Smooth muscle cell (in vitro differentiated cells): ENCODE results near the gene TENT4A. TPM values are rescaled to one million over a fixed set of nuclear protein-coding genes. Genes with fewer than 3 reads are reported as not detected.

Experiments
- DNase-seq: peaks from one replicate; lab custom pipeline; 2025; ENCODE audit not compliant: unreplicated experiment; lab: John Stamatoyannopoulos, UW
- H2AFZ ChIP-seq: fragments of 200-600 bp; sonication (generic); 2 replicates; pipeline ENCODE4 v1.6.0; 2016; ENCODE audit warnings: antibody characterized with exemption, low read depth, mild to moderate bottlenecking
- H3F3A ChIP-seq: fragments of 200-600 bp; sonication (generic); 2 replicates; pipeline ENCODE4 v1.6.0; 2017; ENCODE audit warnings: antibody characterized with exemption, low read depth
- H3K27ac ChIP-seq: fragments of 200-600 bp; sonication (generic); 2 replicates; pipeline ENCODE4 v1.5.1; 2016; ENCODE audit warnings: low read depth, mild to moderate bottlenecking
- H3K27me3 ChIP-seq: fragments of 200-600 bp; sonication (generic); 2 replicates; pipeline ENCODE4 v1.6.1; 2016; ENCODE audit warnings: low read depth, mild to moderate bottlenecking
- H3K36me3 ChIP-seq: fragments of 200-600 bp; sonication (generic); 2 replicates; pipeline ENCODE4 v1.5.1; 2016; ENCODE audit warnings: low read depth
- H3K4me1 ChIP-seq: fragments of 200-600 bp; sonication (generic); 2 replicates; pipeline ENCODE4 v1.5.1; 2016; ENCODE audit warnings: low read depth
- H3K4me2 ChIP-seq: fragments of 200-600 bp; sonication (generic); 2 replicates; pipeline ENCODE4 v1.6.0; 2016; ENCODE audit warnings: mild to moderate bottlenecking
- H3K4me3 ChIP-seq: fragments of 200-600 bp; sonication (generic); 2 replicates; pipeline ENCODE4 v1.5.1; 2016; ENCODE audit warnings: mild to moderate bottlenecking
- H3K79me2 ChIP-seq: fragments of 200-600 bp; sonication (generic); 2 replicates; pipeline ENCODE4 v1.6.0; 2016; ENCODE audit warnings: low read depth, mild to moderate bottlenecking
- H3K9ac ChIP-seq: fragments of 200-600 bp; sonication (generic); 2 replicates; pipeline ENCODE4 v1.6.0; 2016; ENCODE audit warnings: low read depth
- H3K9me3 ChIP-seq: fragments of 200-600 bp; sonication (generic); replicated peaks from 2 replicates; pipeline ENCODE4 v1.5.1; 2016; ENCODE audit warnings: low read depth
- H4K20me1 ChIP-seq: fragments of 200-600 bp; sonication (generic); 2 replicates; pipeline ENCODE4 v1.6.0; 2016; ENCODE audit warnings: low read depth
- CTCF ChIP-seq: fragments of 200-600 bp; sonication (generic); IDR thresholded peaks from 2 replicates; pipeline ENCODE4 v1.5.1; 2017; ENCODE audit warnings: borderline replicate concordance, mild to moderate bottlenecking, antibody characterized with exemption; ENCODE audit not compliant: insufficient read depth, poor library complexity, severe bottlenecking
- WGBS: methylation state at CpG from one replicate; pipeline ENCODE4 v1.1.7; 2016; ENCODE audit warnings: low lambda C conversion rate; 5-methylcytosine and 5-hydroxymethylcytosine counted together
- polyA plus RNA-seq: library from polyadenylated mRNA; unstranded; fragments of >200 nt; fragmentation: Nextera tagmentation; extraction: Ambion mirVana; gene quantifications from 2 replicates; pipeline ENCODE4 v1.2.1, GENCODE V29; 2016
- total RNA-seq: library from RNA; depleted of rRNA; stranded (reverse); fragments of >200 nt; gene quantifications from 2 replicates; pipeline ENCODE4 v1.2.3, GENCODE V29; 2014

TENT4A gene
- total and polyA plus RNA-seq, 2 experiments from 2014 or later: 10.0 to 16.2 TPM

GRCh38 chr5:6791031-6791430 is 77.8 kb downstream of the TENT4A start:
- no peaks in the 10 kb centered on the region for H3K36me3 ChIP-seq
- no peak for TF ChIP-seq CTCF
- DNase-seq: no peak
- H3F3A ChIP-seq: no peaks in the 10 kb centered on the region
- no peak overlapping the region for H3K4me3 ChIP-seq
- H3K27me3 ChIP-seq: peaks cover 6% of the 10 kb centered on the region
- H3K9me3 ChIP-seq: no peaks in the 10 kb centered on the region
- H3K27ac ChIP-seq: no peak overlapping the region
- WGBS: 78% methylated on average over 10 of the region's 10 CpGs
- no peak overlapping the region for H2AFZ ChIP-seq
- H4K20me1 ChIP-seq: no peaks in the 10 kb centered on the region
- no peaks in the 10 kb centered on the region for H3K4me1 ChIP-seq
- no peaks in the 10 kb centered on the region for H3K79me2 ChIP-seq
- no peak overlapping the region for H3K9ac ChIP-seq
- H3K4me2 ChIP-seq: no peak overlapping the region

- H3K27me3 ChIP-seq: peaks cover 6% of the 10 kb centered on the region
- DNase-seq: no peak
- H3F3A ChIP-seq: no peaks in the 10 kb centered on the region
- H3K27ac ChIP-seq: no peak overlapping the region
- H3K9ac ChIP-seq: no peak overlapping the region
- 87% methylated on average over 5 of the region's 5 CpGs for WGBS
- no peak overlapping the region for H3K4me2 ChIP-seq
- no peak overlapping the region for H3K4me3 ChIP-seq
- TF ChIP-seq CTCF: no peak
- no peaks in the 10 kb centered on the region for H3K4me1 ChIP-seq
- no peaks in the 10 kb centered on the region for H3K79me2 ChIP-seq
- no peaks in the 10 kb centered on the region for H4K20me1 ChIP-seq
- H3K9me3 ChIP-seq: no peaks in the 10 kb centered on the region
- no peak overlapping the region for H2AFZ ChIP-seq
- no peaks in the 10 kb centered on the region for H3K36me3 ChIP-seq
These were observed 79.1 kb downstream of the TENT4A start for GRCh38 chr5:6792376-6792775.

DNA sequence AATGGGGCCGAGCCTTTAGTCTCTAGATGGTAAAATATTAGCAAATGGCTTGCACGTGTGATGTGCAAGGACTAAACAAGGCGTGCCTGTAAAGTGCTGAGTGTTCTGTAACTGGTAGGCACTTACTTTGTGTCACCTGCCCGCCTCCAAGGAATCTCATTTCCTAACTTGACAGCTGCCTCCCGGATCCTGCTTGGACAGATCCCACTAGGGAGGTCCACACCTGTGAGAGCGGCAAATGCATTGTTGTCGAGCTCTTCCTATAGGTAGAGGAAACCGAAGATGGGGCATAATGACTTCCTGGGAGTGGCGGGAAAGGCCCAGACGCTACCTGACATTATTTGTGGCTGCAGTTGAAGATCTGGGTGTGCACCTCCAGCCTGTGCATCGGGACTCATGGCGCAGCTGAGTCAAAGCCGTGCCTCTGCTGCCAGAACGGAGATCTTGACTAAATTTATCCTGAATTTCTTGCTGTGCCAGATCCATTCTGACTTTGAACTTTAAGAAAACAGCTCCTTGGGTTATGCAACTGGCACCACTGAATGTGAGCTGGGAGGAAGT is 79.8 kb downstream of the TENT4A start:
- Histone ChIP-seq H3K27ac (no peak overlapping the region), H3F3A (no peaks in the 10 kb centered on the region), H3K4me1 (no peaks in the 10 kb centered on the region), H3K9ac (no peak overlapping the region), H3K36me3 (no peaks in the 10 kb centered on the region), H3K4me2 (no peak overlapping the region), H3K4me3 (no peak overlapping the region), H3K79me2 (no peaks in the 10 kb centered on the region), H4K20me1 (no peaks in the 10 kb centered on the region), H3K27me3 (peaks cover 6% of the 10 kb centered on the region), H2AFZ (no peak overlapping the region), H3K9me3 (no peaks in the 10 kb centered on the region)
- DNase-seq: no peak
- 86% methylated on average over 14 of the region's 14 CpGs for WGBS
- TF ChIP-seq CTCF: no peak

- no peak overlapping the region for H2AFZ ChIP-seq
- DNase-seq: no peak
- no peaks in the 10 kb centered on the region for H3K27me3 ChIP-seq
- no peaks in the 10 kb centered on the region for H3K9me3 ChIP-seq
- no peak overlapping the region for H3K9ac ChIP-seq
- no peaks in the 10 kb centered on the region for H3K79me2 ChIP-seq
- H3F3A ChIP-seq: no peaks in the 10 kb centered on the region
- H3K36me3 ChIP-seq: no peaks in the 10 kb centered on the region
- WGBS: 87% methylated on average over 5 of the region's 5 CpGs
- H3K4me2 ChIP-seq: no peak overlapping the region
- H3K4me3 ChIP-seq: no peak overlapping the region
- H3K27ac ChIP-seq: no peak overlapping the region
- H4K20me1 ChIP-seq: no peaks in the 10 kb centered on the region
- TF ChIP-seq CTCF: no peak
- no peaks in the 10 kb centered on the region for H3K4me1 ChIP-seq
These were observed 88.0 kb downstream of the TENT4A start for GRCh38 chr5:6801236-6801635.
